Activated CD4-positive, alpha-beta T cell treated with anti-CD3 and anti-CD28 coated beads, Interleukin-10, Interleukin-2, amounts not matched to agents 100 ng/mL and 50 ng/mL, durations not matched to agents 16 hours and 8 hours (primary cell): ENCODE results near the gene PSG6.
"Not testable (repeated sequence)": the region's sequence is repeated elsewhere in the genome, so short reads cannot be mapped to it uniquely, and the experiment has no call there.

ENCODE experiments used
- DNase-seq: peaks from one replicate; pipeline ENCODE4 v3.0.0-alpha.2; 2020

The PSG6 gene

GRCh38 chr19:42900561-42900960 lies 17.1 kb downstream of the PSG6 start:
- DNase-seq = not testable (repeated sequence)

DNA sequence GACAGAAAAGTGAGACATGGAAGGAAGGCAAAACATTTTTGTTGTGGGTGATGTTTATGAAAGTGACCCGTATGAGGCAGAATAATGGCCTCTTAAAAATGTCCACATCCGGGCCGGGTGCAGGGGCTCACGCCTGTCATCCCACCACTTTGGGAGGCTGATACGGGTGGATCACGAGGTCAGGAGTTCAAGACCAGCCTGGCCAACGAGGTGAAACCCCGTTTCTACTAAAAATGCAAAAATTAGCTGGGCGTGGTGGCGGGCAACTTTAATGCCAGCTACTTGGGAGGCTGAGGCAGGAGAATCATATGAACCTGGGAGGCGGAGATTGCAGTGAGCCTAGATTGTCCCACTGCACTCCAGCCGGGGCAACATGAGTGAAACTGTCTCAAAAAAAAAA lies 18.0 kb downstream of the PSG6 start:
- DNase-seq = not testable (repeated sequence)

- not testable (repeated sequence) for DNase-seq
These were observed 18.6 kb downstream of the PSG6 start for GRCh38 chr19:42899110-42899509.

- DNase-seq = not testable (repeated sequence)
These were observed 19.0 kb downstream of the PSG6 start for GRCh38 chr19:42898656-42899055.

DNA sequence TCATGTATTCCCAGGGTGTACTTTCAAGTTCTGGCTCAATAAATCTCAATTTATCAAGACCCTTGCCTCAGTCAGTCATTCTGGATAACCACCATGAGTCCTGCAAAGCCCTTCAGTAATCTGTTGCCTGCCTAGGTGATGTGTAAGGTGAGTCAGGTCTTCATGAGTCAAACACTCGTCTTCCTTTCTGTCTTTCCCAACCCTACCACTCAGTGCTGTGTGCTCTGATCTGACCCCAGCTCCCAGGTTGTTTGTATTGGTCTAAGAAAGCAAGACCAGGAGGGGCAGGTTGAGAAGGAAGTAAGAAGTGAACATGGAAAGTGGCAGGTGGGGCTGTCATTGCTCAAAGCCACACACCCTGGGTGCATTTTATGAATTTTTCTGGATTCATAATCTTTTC lies 20.0 kb downstream of the PSG6 start:
- not testable (repeated sequence) for DNase-seq

DNA sequence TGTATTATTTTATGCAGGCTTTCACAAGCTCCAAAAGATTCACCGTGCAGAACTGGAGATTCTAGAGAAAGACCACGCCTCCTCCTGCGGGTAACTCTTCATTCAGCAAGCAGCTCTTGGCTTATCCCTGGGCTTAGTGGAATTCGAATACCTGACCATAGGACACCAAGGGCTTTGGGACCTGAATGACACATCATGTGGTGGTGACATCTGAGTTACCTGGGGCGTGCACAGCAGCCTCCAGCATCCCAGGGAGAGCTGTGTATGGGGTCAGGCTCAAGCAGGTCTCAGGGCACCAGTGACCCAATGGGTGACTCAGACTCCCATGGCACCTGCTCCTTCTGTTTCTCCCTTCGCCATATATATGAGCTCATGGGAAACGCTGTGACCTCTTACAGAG lies 27.2 kb downstream of the PSG6 start:
- DNase-seq = not testable (repeated sequence)

DNA sequence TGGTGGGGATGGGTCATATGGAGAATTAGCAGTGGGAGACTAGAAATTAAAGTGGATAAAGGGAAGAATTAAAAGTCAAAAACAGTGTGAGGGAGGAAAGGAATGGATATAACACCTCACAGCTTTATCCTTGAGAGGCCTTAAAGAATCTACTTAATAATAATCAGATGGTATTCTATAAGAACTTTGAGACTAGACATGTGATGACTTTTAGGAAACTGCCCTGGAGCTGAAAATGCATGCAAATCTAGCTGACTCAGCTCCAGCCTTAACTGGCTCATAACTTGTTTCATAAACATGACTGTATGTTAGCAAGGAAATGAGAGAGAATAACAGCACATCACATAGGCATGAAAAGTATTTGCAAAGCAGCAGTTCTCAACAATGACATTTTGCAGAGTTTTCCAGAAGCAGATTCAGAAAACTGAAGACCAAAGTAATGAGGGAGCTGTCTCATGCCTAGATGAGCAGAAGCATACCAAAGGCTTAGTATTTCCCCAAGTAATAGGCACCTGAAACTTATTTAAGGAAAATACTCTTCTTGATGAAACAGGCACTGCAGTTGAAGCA lies 29.7 kb downstream of the PSG6 start:
- not testable (repeated sequence) for DNase-seq

DNA sequence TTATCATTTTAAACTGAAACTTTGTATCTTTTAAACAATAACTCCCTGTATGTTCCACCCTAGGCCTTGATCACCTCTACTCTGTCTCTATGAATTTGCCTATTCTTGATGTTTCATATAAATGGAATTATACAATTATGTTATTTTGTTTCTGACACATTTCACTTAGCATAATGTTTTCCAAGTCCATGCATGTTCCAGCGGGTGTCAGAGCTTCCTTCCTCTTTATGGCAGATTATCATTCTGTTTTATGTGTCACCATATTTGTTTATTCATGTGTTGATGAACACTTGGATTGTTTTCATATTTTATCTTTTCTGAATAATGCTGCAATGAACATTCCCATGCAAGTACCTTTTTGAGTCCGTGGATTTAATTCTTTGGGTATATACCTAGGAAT lies 35.0 kb downstream of the PSG6 start:
- not testable (repeated sequence) for DNase-seq

DNA sequence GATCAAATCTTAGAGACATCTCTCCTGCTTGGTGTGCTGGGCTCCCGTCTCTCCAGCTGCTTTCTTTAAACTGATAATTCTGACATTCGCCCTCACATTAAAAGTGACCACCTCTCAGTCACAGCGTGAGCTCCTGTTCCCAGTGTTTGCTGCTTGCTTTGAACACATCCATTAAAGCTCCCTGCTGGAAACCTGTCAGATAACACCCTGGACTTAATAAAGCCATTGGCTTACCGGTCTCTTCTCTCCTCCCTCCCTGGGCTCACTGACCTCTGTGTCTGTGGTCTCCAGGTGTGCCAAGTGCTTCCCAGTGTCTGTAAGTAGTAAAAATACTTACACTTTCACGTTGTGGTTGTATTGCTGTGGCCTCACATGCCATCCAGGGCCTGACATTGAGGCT lies 35.7 kb downstream of the PSG6 start:
- DNase-seq = not testable (repeated sequence)

DNA sequence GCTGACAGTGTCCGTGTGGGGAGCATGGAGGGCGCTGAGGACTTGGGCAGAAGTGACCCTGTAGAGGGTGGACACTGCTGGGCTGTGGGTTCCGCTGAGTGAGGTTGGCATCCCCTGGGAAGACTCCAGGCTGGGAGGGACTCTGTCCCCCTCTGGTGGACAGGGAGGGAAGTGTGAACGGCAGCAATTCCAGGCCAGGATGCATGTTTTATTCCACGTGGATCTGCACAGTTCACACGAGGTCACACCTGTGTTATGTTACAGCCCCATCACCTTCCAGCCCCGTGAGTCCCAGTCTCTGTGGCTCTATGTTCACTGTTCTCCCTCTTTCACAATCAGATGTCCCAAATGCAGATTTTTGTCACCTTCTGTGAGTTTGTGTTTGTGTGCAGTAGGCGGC lies 36.4 kb downstream of the PSG6 start:
- DNase-seq = not testable (repeated sequence)

DNA sequence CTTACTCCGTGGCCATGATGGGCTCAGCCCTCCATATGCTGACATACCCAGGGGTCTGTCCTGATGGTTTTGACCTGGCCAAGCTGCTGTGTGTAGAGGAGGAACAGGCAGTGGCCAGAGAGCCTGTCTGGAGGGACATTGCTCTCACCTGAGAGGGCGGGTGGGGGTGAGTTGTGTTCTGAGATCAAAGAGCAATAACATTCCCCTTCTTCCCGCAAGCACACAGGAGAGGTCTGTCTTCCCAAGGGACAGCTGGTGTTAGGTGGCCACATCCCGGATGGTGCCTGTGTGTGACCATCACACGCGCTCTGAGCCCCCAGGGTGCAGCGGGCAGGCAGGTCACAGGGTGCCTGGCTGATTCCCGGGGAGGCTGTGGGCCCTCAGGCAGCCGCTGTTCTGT lies 37.1 kb downstream of the PSG6 start:
- DNase-seq = not testable (repeated sequence)

DNA sequence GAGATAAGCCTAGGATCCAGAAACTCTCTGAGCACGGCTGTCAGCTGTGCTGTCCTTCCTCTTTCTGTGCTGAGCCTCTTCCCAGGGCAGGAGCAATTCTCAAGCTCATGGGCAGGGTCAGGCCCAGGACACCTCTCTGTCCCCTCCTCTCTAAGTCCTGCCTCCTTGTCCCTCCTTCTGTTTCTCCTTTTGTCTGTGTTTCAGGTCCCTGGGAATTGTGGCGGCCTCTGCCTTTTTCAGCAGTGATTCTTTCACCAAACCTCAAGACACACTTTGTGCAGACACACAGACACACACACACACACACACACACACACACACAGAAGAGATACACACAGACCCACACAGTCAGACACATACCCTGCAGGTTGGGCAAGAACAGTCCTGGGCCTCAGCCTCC lies 38.1 kb downstream of the PSG6 start, which contains the start of gene PSG1:
TSS of gene PSG1 (minus strand) at position 101 of the 400 bp plus-strand sequence. CDS start 132 bp downstream, outside the sequence.
- DNase-seq = no peak

DNA sequence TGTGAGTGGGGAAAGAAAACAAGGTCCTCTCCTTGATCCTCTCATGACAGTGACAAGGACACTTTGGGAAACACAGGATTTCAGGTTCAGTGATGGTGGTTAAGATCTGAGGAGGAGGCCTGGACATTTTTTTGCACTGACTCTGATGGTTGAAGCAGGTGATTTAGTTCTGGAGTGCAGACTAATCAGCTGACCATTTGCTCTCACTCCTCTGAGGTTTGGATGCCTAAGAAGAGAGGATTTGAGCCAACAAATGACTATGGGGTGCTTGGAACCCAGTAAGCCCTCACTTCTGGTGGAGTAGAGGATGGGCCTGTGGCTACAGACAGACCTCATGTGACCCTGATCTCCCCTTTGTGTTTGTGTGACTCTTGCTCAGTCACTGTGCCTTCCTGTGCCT lies 41.1 kb downstream of the PSG6 start:
- DNase-seq = not testable (repeated sequence)

DNA sequence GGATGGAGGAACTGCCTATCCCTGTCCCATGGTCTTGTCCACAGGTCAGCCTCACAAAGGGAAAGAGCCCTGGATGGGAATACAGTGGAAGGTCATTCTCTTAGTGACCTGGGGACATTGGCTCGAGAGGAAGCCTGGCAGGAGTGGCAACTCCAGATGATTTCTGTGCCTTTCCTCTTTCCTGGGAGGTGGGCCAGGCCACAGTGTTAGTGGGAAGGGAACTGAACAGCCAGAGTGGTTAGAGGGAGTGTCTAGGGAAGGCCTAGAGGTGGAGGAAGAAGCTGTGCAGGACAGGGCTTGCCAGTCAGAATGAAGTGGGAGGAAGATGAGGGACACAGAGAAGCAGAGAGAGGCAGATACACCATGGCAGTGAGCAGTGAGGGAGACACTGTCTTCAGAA lies 41.8 kb downstream of the PSG6 start:
- not testable (repeated sequence) for DNase-seq

- not testable (repeated sequence) for DNase-seq
These were observed 42.5 kb downstream of the PSG6 start for GRCh38 chr19:42874901-42875813.

GRCh38 chr19:42874136-42874535 lies 43.6 kb downstream of the PSG6 start:
- DNase-seq = not testable (repeated sequence)

DNA sequence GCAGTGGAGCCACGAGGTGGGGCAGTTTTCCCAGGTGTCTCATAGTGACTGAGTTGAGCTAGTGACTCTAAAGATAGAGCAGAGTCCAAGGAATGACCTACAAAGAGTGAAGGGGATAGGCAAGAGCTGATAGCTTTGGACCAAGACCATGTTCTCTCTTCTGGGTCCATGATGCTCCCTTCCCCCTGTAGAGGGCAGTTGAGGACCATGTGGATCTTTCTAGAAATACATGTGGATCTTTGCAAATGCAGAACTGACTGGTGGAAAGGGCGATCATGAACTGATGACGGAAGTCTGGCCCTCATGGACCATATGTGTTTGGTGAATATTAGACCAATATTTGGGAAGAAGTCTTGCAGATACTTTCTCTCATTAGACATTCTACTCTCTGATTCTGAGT lies 45.1 kb downstream of the PSG6 start:
- no peak for DNase-seq

- DNase-seq = no peak
These were observed 60.2 kb downstream of the PSG6 start for GRCh38 chr19:42857544-42857867.

GRCh38 chr19:42856866-42857543 lies 60.7 kb downstream of the PSG6 start:
- not testable (repeated sequence) for DNase-seq

DNA sequence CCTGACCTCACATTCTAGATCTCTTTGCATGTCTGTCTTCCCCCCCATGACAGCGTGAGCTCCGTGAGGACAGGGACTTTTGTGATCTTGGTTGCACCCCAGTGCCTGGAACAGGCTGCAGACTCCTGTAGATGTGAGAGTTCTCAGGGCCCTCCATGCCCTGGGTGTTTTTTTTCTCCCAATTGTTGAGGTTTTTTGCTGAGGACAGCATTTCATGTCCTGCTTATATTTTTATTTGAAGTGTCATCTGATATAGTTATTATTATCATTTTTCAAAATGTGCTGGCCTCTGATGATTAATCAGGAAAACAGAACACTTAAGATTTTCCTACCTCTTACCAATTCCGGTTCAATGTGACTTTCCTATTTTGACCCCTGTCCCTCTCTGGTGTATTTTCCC lies 62.9 kb downstream of the PSG6 start:
- DNase-seq = not testable (repeated sequence)

DNA sequence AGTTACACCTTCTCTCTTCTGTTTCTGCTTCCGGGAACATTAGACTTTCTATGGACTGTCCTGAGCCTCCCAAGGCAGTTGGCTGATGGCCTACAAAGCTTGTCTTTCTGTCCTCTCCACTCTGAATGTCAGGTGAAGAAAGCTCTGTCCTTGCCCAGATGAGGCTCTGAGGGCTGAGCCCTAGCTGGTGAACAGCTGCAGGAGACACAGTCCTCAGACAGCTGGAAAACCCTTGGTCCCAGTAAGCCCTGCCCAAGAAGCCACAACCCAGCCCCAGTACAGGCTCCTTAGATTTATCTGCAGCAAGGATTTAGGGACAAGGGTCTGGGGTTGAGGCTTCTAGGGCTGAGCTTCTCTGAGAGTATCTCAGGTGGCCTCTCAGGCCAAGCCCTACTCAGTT lies 64.5 kb downstream of the PSG6 start:
- not testable (repeated sequence) for DNase-seq

- DNase-seq = not testable (repeated sequence)
These were observed 64.9 kb downstream of the PSG6 start for GRCh38 chr19:42852821-42853220.
